ENCODE results near the gene ZBTB16.

GRCh38 chr11:114098927-114099326 is 39.4 kb downstream of the ZBTB16 start:
- TF ChIP-seq CTCF (IDR thresholded peaks at IDR 0.05; ENCODE audit: low read depth, low read length) (no peak), POLR2A (IDR thresholded peaks at IDR 0.05; ENCODE audit: extremely low read depth, insufficient read length) (no peak)

All from NB4 (cell line).